NCI-H2171 treated with DMSO at 0.1 percent for 48 hours (cell line): ENCODE data around the gene ARFGEF2.
"Not testable (repeated sequence)": the region's sequence is repeated elsewhere in the genome, so short reads cannot be mapped to it uniquely, and the experiment has no call there.

Source experiments
- DNase-seq: peaks from one replicate; lab custom pipeline; 2025; lab: John Stamatoyannopoulos, UW

The ARFGEF2 gene

DNA sequence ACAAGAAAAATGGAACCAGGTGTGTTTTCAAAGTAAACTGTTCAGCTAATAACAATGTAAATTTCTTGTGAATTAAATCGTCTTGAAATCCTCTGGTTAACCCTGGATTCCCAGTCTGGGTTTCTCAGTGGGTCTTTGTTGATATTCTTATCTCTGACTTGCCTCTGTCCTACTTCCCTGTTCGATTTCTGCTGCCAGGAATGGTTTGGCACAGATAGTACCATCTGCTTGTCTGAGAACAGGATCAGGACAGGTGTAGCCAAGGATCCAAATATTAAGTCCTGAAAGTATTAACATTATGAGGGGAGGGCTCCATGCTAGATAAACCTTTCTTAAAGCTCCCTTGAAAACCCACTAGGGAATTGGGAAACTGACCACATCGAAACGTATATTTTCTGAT lies 30.1 kb downstream of the ARFGEF2 start:
- no peak for DNase-seq

- DNase-seq: no peak
Observed at GRCh38 chr20:48952656-48953055, 31.1 kb downstream of the ARFGEF2 start.

GRCh38 chr20:48953653-48954052 lies 32.1 kb downstream of the ARFGEF2 start:
- DNase-seq: no peak

DNA sequence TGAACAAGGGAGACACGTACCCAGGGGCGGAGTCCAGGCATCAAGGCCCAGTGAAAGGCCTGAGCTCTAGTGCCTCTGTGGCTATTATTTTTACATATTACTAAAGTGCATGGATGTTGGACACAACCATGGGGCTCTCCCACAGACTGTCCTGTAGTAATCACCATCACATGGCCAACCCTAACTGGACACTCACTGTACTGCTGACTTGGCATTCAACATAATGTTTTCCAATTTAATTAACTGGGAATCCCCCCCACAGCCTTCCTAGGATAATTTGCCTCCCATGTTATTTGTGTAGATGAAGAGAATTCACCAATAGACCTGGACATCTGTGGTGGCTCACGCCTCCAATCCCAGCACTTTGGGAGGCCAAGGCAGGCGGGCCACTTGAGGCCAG lies 34.5 kb downstream of the ARFGEF2 start:
- no peak for DNase-seq

- no peak for DNase-seq
Observed at GRCh38 chr20:48957053-48957481, 35.6 kb downstream of the ARFGEF2 start.

- no peak for DNase-seq
Observed at GRCh38 chr20:48957533-48957932, 36.0 kb downstream of the ARFGEF2 start.

DNA sequence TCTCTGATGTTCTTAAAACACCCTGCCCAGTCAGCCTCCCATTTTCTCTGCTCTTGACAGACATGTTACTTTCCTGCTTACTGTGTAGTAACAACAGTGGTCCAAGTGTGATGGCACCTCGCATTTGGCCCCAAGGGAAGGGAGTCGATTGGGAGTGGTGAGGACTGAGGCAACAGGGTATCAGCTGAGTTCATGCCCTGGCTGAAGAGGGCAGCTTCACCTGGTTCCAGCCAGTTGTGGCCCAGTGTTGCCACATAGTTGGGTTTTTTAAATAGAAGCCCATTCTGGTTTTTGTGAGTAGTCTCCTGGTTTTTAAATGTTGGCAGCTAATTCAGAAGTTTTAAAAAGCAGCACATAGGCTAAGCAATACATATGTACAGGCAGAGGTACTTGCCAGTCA lies 37.2 kb downstream of the ARFGEF2 start:
- DNase-seq: no peak

- DNase-seq: no peak
Observed at GRCh38 chr20:48959899-48960550, 38.5 kb downstream of the ARFGEF2 start.

GRCh38 chr20:48962421-48962820 lies 40.9 kb downstream of the ARFGEF2 start:
- DNase-seq: no peak

DNA sequence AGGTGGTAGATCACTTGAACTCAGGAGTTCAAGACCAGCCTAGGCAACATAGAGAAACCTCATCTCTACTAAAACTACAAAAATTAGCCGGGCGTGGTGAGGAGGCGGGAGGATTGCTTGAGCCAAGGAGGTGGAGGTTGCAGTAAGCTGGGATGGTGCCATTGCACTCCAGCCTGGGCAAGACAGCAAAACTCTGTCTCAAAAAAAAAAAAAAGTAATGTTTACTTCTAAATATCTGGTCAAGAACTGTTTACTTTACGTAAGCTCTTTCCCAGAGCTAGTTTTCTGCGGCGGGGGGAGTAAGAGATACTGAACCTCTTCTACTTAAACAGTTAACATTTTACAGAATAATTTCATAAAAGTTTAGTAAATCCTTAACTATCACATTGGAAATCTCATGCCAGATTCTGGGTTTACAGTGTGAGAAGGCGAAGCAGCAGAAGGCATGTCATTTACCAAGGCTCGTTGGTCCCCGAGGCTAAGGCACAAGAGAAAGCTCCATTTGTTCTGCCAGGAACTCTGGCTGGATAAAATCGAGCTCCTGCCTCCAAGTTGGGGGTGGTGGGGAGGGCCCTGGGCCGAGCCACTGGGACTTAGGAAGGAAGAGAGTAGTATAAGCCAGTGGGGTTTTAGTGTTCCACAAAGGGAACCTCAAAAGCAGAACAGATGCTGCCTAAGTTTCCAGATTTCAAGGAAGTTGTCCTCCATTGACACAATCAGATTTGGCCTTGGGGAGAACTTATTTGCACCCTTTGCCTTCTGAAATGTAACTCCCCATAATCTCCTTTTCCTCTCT lies 41.7 kb downstream of the ARFGEF2 start:
- no peak for DNase-seq

GRCh38 chr20:48965189-48965910 lies 43.8 kb downstream of the ARFGEF2 start:
- DNase-seq: no peak

GRCh38 chr20:48970681-48971365 lies 49.3 kb downstream of the ARFGEF2 start:
- no peak for DNase-seq

- DNase-seq: no peak
Observed at GRCh38 chr20:48971956-48972355, 50.4 kb downstream of the ARFGEF2 start.

DNA sequence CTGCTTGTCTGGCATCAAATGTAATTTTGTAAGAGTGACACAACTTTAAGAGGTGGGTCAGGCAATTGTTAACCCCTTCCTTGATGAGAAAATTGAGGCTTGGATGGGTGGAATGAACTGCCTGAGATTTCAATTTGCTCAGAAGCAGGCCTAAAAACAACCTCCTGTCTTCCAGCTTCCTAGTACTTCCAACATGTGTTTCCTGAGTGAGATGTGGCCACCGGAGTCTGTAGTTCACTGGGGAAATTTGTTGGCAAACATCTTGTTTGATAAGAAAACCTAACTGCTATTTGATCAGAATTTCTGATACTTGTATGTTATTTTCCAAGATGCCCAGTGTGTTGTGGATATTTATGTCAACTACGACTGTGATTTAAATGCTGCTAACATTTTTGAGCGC lies 51.3 kb downstream of the ARFGEF2 start:
- DNase-seq: no peak

- DNase-seq: no peak
Observed at GRCh38 chr20:48975955-48976354, 54.4 kb downstream of the ARFGEF2 start.

- DNase-seq: not testable (repeated sequence)
Observed at GRCh38 chr20:48979980-48980379, 58.5 kb downstream of the ARFGEF2 start.

DNA sequence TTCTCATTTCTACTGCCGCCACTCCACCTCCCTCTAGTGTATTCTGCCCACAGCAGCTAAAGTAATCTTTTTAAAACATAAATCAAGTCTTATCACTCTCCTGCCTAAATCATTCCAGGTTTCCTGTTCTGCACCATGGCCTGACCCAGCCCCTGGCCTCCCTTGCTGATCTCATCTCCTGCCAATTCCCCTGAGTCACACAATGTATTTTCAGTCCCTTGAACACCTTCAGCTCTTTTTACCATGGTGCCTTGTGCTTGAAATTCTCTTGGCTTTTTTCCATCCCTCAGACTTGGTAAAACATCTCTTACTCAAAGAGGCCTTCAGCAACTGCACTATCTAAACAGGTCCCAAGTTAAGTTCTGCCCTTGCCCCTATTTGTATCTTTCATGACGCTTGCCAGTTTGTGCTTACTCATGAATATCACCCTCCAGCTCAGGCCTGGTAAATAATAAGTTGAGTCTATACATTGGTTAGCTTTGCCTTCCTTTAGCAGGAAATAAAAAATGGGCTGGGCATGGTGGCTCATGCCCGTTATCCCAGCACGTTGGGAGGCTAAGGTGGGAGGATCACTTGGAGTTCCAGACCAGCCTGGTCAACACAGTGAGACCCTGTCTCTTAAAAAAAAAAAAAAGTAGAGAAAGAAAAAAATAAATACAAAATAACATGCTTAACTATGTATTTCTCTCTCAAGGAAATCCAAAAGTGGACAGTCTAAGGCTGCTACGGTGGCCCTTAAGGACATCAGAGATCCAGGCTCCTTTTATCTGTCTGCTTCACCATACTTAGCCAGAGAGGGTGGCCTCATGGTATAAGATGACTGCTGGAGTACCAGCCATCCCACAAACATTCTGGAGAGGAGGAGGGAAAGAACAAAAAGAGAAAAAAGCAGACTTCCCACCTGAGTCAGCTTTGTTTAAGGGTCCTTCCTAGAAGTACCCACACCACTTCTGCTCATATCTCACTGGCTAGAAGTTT lies 62.2 kb downstream of the ARFGEF2 start:
- DNase-seq: no peak

DNA sequence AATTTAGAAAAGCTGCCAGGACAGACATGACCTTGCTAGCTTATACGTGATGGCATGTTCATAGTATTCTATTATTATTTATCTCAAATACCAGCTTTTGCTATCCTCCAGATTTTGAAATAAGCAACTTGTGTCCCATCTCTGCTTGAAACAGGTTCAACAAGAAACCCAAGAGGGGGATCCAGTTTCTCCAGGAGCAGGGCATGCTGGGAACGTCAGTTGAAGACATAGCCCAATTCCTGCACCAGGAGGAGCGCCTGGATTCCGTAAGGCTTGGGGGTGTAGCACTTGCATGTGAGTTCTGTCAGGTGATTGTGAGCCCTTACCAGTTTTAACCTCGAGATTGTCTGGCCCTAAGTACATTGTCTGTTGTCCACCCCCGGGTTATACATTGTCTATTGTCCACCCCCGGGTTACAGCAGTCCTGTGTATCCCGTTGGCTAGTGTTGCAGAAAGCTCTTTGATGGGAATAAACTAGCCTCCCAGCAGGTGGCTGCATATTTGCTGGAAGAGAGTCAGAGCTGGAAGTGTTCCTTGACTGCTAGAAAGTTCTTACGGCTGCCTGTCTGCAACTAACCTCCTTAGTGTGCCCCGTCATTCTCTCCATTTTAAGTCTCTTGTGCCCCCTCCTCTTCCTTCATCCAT lies 63.2 kb downstream of the ARFGEF2 start:
- no peak for DNase-seq

DNA sequence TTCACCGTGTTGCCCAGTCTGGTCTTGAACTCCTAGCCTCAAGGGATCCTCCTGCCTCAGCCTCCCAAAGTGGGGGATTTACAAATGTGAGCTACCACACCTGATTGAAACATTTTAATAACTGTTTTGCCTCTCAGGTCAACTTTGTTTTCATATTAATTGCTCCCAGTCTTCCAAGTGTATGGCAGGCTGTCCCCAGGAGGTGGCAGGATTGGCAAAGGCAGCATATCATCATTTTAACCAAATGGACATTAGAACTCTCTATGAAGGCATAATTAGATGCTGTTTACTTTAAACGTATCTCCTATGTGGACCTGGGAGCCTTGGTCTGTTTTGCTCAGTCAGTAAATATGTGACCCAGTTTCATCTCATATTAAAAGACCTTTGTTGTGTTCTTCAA lies 65.4 kb downstream of the ARFGEF2 start:
- no peak for DNase-seq

DNA sequence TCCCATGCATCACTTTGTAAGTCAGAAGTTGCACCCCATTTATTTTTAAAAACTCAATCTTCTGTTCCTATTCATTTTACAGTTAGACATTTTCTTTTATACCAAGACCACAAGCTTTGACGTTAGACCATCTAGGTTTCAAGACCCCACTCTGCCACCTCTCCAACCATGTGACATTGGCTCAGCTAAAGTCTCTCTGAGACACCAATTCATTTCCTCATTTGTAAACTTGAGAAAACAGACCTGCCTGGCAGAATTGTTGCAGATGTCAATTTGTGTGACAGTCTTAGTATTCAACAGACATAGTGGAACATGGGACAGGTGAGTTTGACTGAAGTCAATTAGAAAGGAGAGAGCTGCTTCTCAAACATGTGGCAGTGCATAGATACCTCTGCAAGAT lies 69.0 kb downstream of the ARFGEF2 start:
- DNase-seq: no peak

DNA sequence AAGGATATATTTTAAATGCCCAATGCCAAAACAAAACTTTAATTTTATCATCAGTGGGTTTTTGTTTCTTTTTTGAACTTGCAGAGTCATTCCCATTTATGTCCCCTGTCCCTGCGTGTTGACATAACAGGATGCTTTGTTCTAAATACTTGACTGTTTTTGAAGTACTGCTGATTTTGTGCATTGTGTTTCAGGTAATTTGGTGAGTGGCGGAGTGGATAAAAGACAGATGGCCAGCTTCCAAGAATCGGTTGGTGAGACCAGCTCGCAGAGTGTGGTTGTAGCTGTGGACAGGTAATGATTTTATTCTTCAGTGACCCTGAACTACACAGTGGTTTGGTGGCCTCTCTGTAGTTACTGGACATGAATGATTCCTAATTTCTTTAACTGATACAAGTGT lies 74.1 kb downstream of the ARFGEF2 start:
- peak; percentile 73 for DNase-seq
